Esophagus squamous epithelium (tissue), 5 donors: ENCODE results near the gene INPP4B. TPM values are rescaled to one million over a fixed set of nuclear protein-coding genes. Genes with fewer than 3 reads are reported as not detected.

Experiments
- DNase-seq: peaks from one replicate; lab custom pipeline; 2025; lab: John Stamatoyannopoulos, UW
- H3K27ac ChIP-seq, 4 donors: fragments of 200-600 bp; sonication (generic); one replicate each; pipeline ENCODE4 v1.5.1; 2016 to 2019; ENCODE audit warnings: mild to moderate bottlenecking in 1 of 4
- H3K27me3 ChIP-seq, 4 donors: fragments of 200-600 bp; sonication (generic); 1 replicate in 3 of 4; 2 replicates in 1 of 4; pipeline versions ENCODE4 v1.5.1 to v1.6.0; 2017 to 2021; ENCODE audit warnings: antibody characterized with exemption in 1 of 4
- H3K36me3 ChIP-seq, 3 donors: fragments of 200-600 bp; sonication (generic); one replicate each; pipeline ENCODE4 v1.5.1; 2016 to 2019
- H3K4me1 ChIP-seq, 3 donors: fragments of 200-600 bp; sonication (generic); one replicate each; pipeline ENCODE4 v1.5.1; 2017 to 2019
- H3K4me3 ChIP-seq, 4 donors: fragments of 200-600 bp; sonication (generic); 1 replicate in 3 of 4; 2 replicates in 1 of 4; pipeline ENCODE4 v1.5.1; 2016 to 2019; ENCODE audit warnings: mild to moderate bottlenecking in 2 of 4, moderate library complexity in 1 of 4
- H3K9me3 ChIP-seq, 3 donors: fragments of 200-600 bp; sonication (generic); one replicate each; pipeline ENCODE4 v1.5.1; 2016 to 2019
- POLR2A ChIP-seq, 4 donors: fragments of 450-650 bp; IDR thresholded peaks; one replicate each; pipeline ENCODE4 v1.6.1; 2017; ENCODE audit warnings: antibody characterized with exemption in 4 of 4, mild to moderate bottlenecking in 4 of 4, moderate library complexity in 3 of 4
- WGBS, 2 donors: methylation state at CpG; one replicate each; pipeline ENCODE4 v1.1.5; 2018; 5-methylcytosine and 5-hydroxymethylcytosine counted together
- intact Hi-C: fragments of 100-400 bp; cut with DNase I; formaldehyde crosslinking; loops from one replicate; pipeline ENCODE4 v1.15.0; 2022
- total RNA-seq, 4 donors: library from RNA; depleted of rRNA; stranded (reverse); fragments of >200 nt; gene quantifications; one replicate each; pipeline ENCODE4 v1.1.0, GENCODE V29; 2016
- TF ChIP-seq, protein P1 (sequence below), 6 experiments: fragments of 450-650 bp in 4 of 6; fragments of 200-600 bp in 2 of 6; sonication (generic) in 2 of 6; IDR thresholded peaks; one replicate each; pipeline ENCODE4 v1.5.1; 2016 to 2019; ENCODE audit warnings: antibody characterized with exemption in 6 of 6, mild to moderate bottlenecking in 4 of 6, moderate library complexity in 4 of 6
- donor health status: DM: yes; HTN: yes; CAD: no.

Gene INPP4B
- total RNA-seq, 4 donors from 2014 or later = 14.3 to 49.7 (median 21.3) TPM

DNA sequence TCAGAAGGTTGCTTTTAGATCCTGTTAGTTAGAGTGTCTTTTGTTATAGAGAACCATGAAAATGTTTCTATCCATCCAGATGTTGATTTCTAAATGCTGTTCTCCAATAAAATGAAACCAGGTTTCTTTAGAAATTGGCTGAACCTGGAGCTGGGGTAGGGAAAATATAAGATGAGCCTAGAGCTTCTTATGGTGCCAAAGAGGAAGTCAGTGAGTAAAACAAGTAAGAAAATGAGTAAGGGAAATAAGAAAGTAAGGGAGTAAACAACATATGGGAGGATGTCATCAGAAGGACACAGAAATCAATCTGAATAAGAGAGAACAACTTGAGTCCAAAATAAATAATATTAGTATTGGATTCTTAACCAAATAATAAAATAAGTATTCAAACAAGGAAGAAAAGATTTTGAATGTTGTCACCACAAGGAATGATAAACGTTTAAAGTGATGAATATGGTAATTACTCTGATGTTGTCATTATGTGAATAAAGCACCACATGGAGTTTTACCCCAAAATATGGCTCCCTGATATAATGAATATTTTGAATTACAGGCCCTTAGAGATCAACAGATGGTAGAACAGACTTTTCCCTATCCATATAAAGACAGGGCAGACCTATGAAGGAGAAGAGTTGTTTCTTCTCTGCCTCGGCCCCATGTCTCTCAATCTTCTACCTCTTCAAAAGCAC lies 703.6 kb downstream of the INPP4B start:
- DNase-seq = no peak
- Histone ChIP-seq H3K27ac (no peak overlapping the region), H3K27me3 (no peaks in the 10 kb centered on the region), H3K9me3 (no peaks in the 10 kb centered on the region), H3K4me3 (no peak overlapping the region), H3K4me1 (no peaks in the 10 kb centered on the region), H3K36me3 (no peaks in the 10 kb centered on the region)
- TF ChIP-seq POLR2A (IDR thresholded peaks at IDR 0.05) = no peak
- TF ChIP-seq, protein P1, sequence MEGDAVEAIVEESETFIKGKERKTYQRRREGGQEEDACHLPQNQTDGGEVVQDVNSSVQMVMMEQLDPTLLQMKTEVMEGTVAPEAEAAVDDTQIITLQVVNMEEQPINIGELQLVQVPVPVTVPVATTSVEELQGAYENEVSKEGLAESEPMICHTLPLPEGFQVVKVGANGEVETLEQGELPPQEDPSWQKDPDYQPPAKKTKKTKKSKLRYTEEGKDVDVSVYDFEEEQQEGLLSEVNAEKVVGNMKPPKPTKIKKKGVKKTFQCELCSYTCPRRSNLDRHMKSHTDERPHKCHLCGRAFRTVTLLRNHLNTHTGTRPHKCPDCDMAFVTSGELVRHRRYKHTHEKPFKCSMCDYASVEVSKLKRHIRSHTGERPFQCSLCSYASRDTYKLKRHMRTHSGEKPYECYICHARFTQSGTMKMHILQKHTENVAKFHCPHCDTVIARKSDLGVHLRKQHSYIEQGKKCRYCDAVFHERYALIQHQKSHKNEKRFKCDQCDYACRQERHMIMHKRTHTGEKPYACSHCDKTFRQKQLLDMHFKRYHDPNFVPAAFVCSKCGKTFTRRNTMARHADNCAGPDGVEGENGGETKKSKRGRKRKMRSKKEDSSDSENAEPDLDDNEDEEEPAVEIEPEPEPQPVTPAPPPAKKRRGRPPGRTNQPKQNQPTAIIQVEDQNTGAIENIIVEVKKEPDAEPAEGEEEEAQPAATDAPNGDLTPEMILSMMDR (IDR thresholded peaks at IDR 0.05) = no peak
- WGBS, 2 donors = 72 to 77% methylated on average over 2 of the region's 2 CpGs
- intact Hi-C loops = no loop called here

DNA sequence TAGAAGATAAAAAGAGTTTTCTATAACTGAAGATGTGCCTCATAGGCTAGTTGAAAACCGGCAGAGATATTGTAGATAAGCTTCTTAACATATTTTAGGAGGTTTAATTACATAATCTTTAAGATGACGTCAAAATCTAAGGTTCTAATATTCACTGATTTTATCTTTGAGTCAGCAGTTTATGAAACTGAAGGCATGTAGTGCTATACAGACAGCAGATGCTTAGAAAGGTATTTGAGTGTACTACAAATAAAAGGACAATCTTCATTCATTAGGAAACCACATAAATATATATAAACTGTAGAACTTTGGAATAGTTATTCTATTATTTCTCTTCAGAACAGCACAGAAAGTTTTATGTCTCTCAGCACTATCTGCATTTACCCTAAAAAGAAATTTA lies 704.9 kb downstream of the INPP4B start:
- Histone ChIP-seq H3K4me1 (no peaks in the 10 kb centered on the region), H3K27me3 (no peaks in the 10 kb centered on the region), H3K36me3 (peaks cover 0 to under 1% (median 0%) of the 10 kb centered on the region in 3 donors), H3K4me3 (no peak overlapping the region), H3K27ac (no peak overlapping the region), H3K9me3 (no peaks in the 10 kb centered on the region)
- DNase-seq = no peak
- no peak for TF ChIP-seq POLR2A (IDR thresholded peaks at IDR 0.05)
- TF ChIP-seq, protein P1 (IDR thresholded peaks at IDR 0.05) = no peak
- intact Hi-C loops = no loop called here
- 80 to 88% methylated on average over 2 of the region's 2 CpGs for whole genome bisulfite sequencing, 2 donors

DNA sequence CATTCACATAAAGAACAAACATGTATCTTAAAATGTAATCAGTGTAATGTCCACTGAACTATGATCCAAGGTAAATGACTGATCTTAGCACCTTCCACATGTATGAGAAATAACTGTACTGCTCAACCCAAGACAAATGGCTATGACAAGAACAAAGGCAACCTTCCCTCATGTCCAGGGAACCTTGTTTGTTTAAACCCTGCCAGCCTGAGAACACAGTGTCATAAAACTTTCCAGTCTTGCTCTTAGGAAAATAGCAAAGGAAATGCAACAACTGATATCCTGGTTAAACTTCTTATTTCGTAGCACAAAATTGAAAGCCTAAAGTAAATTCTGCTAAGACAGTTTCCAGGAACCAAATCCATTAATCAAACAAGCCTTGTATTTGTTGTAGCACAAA lies 715.4 kb downstream of the INPP4B start:
- 27 to 31% methylated on average over 1 of the region's 1 CpG for WGBS, 2 donors
- peak overlapping the region in 1 of 4 donors; percentile 12 for H3K27ac ChIP-seq

DNA sequence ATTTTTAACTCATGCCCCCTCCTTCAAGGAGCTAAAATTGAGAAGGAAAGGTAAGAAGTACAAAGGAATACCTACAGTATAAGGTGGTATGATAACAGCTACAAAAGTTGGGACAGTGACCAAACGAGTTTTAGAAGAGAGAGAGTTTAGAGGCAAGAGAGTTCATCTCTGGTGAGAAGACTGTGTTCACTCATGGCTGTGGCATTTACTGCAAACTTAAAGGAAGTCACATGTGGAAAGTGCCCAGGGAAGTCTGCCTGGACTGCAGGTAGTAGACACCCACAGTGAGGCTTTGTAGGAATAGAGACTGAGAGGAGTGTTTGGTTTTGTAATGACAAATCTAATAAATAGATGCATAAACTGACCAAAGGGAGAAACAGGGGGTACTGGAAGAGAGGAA lies 716.2 kb downstream of the INPP4B start:
- 60 to 81% methylated on average over 1 of the region's 1 CpG for WGBS, 2 donors
- DNase-seq = no peak
- H3K4me3 ChIP-seq = no peak overlapping the region
- intact Hi-C loops = loop anchor here (10.0 kb wide), 1 partner anchor 715 kb away; the partner anchor contains the start of gene INPP4B
- peaks cover 4 to 6% (median 5%) of the 10 kb centered on the region in 3 donors for H3K4me1 ChIP-seq
- TF ChIP-seq, protein P1 (IDR thresholded peaks at IDR 0.05) = no peak
- TF ChIP-seq POLR2A (IDR thresholded peaks at IDR 0.05) = no peak
- H3K27me3 ChIP-seq = no peaks in the 10 kb centered on the region
- H3K27ac ChIP-seq = peak overlapping the region in 1 of 4 donors; percentile 12
- H3K9me3 ChIP-seq = no peaks in the 10 kb centered on the region
- no peaks in the 10 kb centered on the region for H3K36me3 ChIP-seq

More for the DNA sequence above, 715.4 kb downstream of the INPP4B start:
- H3K4me1 ChIP-seq = peaks cover 4 to 6% (median 5%) of the 10 kb centered on the region in 3 donors
- H3K9me3 ChIP-seq = no peaks in the 10 kb centered on the region
- H3K27me3 ChIP-seq = no peaks in the 10 kb centered on the region
- H3K4me3 ChIP-seq = no peak overlapping the region
- TF ChIP-seq, protein P1 (IDR thresholded peaks at IDR 0.05) = no peak
- TF ChIP-seq POLR2A (IDR thresholded peaks at IDR 0.05) = no peak
- no peak for DNase-seq
- intact Hi-C loops = no loop called here
- H3K36me3 ChIP-seq = peaks cover 0 to 2% (median 0%) of the 10 kb centered on the region in 3 donors

DNA sequence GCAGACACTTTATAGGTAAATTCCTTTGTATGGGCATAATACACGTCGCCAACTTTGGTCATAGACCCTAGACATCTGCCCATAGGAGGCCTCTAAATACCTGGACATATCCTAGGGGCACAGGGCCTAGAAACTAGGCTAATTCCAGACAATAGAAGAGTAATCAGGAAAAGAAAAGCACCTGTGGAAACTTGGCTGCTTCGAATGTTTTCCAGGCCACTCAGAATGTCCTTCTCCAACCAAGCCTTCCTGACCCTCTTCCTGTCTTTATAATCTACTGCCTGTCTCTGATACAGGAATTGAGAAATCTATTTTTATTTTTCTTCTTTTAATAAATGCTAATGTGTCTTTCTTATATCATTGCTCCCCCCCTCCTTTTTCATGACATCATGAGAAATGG lies 716.6 kb downstream of the INPP4B start:
- no peak for DNase-seq
- Histone ChIP-seq H3K27ac (peak overlapping the region in 1 of 4 donors; percentile 31), H3K27me3 (no peaks in the 10 kb centered on the region), H3K36me3 (no peaks in the 10 kb centered on the region), H3K9me3 (no peaks in the 10 kb centered on the region), H3K4me1 (peaks cover 4 to 6% (median 5%) of the 10 kb centered on the region in 3 donors), H3K4me3 (no peak overlapping the region)
- no peak for TF ChIP-seq POLR2A (IDR thresholded peaks at IDR 0.05)
- TF ChIP-seq, protein P1 (IDR thresholded peaks at IDR 0.05) = no peak
- 79 to 84% methylated on average over 3 of the region's 3 CpGs for WGBS, 2 donors
- intact Hi-C loops = loop anchor here (10.0 kb wide), 1 partner anchor 715 kb away; the partner anchor contains the start of gene INPP4B
